ENCODE data around the gene RNF213.

GRCh38 chr17:80296221-80296620 is 35.6 kb downstream of the RNF213 start:
- TF ChIP-seq, protein P1, sequence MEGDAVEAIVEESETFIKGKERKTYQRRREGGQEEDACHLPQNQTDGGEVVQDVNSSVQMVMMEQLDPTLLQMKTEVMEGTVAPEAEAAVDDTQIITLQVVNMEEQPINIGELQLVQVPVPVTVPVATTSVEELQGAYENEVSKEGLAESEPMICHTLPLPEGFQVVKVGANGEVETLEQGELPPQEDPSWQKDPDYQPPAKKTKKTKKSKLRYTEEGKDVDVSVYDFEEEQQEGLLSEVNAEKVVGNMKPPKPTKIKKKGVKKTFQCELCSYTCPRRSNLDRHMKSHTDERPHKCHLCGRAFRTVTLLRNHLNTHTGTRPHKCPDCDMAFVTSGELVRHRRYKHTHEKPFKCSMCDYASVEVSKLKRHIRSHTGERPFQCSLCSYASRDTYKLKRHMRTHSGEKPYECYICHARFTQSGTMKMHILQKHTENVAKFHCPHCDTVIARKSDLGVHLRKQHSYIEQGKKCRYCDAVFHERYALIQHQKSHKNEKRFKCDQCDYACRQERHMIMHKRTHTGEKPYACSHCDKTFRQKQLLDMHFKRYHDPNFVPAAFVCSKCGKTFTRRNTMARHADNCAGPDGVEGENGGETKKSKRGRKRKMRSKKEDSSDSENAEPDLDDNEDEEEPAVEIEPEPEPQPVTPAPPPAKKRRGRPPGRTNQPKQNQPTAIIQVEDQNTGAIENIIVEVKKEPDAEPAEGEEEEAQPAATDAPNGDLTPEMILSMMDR (IDR thresholded peaks at IDR 0.05; ENCODE audit: low read length) = no peak
- no peak for TF ChIP-seq EZH2 (IDR thresholded peaks at IDR 0.05; ENCODE audit: borderline replicate concordance, low read length)
